HepG2 (cell line): ENCODE measurements around the gene HACD2. TPM values are rescaled to one million over a fixed set of nuclear protein-coding genes. Genes with fewer than 3 reads are reported as not detected.

ENCODE experiments used
- AKAP8 ChIP-seq: sonication (generic); formaldehyde crosslinking; IDR thresholded peaks from 2 replicates; pipeline ENCODE4 v1.5.1; 2020; ENCODE audit warnings: mild to moderate bottlenecking, missing genetic modification reagents
- GATA4 ChIP-seq: sonication (generic); IDR thresholded peaks from 2 replicates; pipeline ENCODE4 v1.6.1; 2016; ENCODE audit warnings: antibody characterized with exemption, low read depth, borderline replicate concordance
- PREB ChIP-seq: sonication (generic); formaldehyde crosslinking; IDR thresholded peaks from 2 replicates; pipeline ENCODE4 v1.4.0; 2020; ENCODE audit warnings: missing genetic modification reagents
- REST ChIP-seq, 2 experiments: IDR thresholded peaks; 2 replicates each; pipeline ENCODE4 v1.6.1; 2011 to 2012; ENCODE audit warnings: low read length in 2 of 2, borderline replicate concordance in 1 of 2, low read depth in 1 of 2, mild to moderate bottlenecking in 1 of 2, moderate library complexity in 1 of 2
- ZHX1 ChIP-seq: sonication (generic); formaldehyde crosslinking; IDR thresholded peaks from 2 replicates; pipeline ENCODE4 v1.8.1; 2022; ENCODE audit warnings: low read depth, mild to moderate bottlenecking, missing genetic modification reagents
- ZNF235 ChIP-seq: sonication (generic); formaldehyde crosslinking; IDR thresholded peaks from 2 replicates; pipeline ENCODE4 v1.8.1; 2023; ENCODE audit warnings: mild to moderate bottlenecking, missing genetic modification reagents, borderline replicate concordance
- polyA plus RNA-seq, 8 experiments: library from polyadenylated mRNA; depleted of rRNA in 3 of 8; stranded (reverse) in 7 of 8; unstranded in 1 of 8; fragments of >200 nt; fragmentation: Illumina TruSeq in 4 of 8; extraction: Trizol in 4 of 8; gene quantifications; 2 replicates each; pipeline versions ENCODE4 v1.2.1 to v1.2.3, GENCODE V29; 2011 to 2016; ENCODE audit warnings: low read depth in 4 of 8, missing spikeins in 1 of 8, mixed read lengths in 1 of 8; ENCODE audit not compliant: insufficient read depth in 1 of 8
- total RNA-seq, 5 experiments: library from RNA; depleted of rRNA; stranded (reverse); fragments of >200 nt; fragmentation: Illumina TruSeq; extraction: Trizol; gene quantifications; 2 replicates each; pipeline ENCODE4 v1.2.3, GENCODE V29; 2016; ENCODE audit warnings: low read depth in 1 of 5

The HACD2 gene
- total and polyA plus RNA-seq, 2 of the 13 experiments (the other 11 are each of a cell fraction or from before 2014, with no cell fraction given) = 47.0 to 50.4 TPM

GRCh38 chr3:123505820-123506219 is 79.0 kb downstream of the HACD2 start (continued):
- TF ChIP-seq REST (IDR thresholded peaks at IDR 0.05; ENCODE audit: borderline replicate concordance in 1 of 2, low read depth in 1 of 2, low read length in 2 of 2) = no peak
- no peak for TF ChIP-seq ZNF235 (CRISPR knock-in tag)
- TF ChIP-seq PREB (CRISPR knock-in tag) = no peak
- no peak for TF ChIP-seq AKAP8 (CRISPR knock-in tag)
- TF ChIP-seq ZHX1 (CRISPR knock-in tag) = no peak
- TF ChIP-seq GATA4 = no peak
